Measurements from ENCODE around the gene UBE2V1. TPM values are rescaled to one million over a fixed set of nuclear protein-coding genes. Genes with fewer than 3 reads are reported as not detected.

Gene UBE2V1
- total RNA-seq, 1 donor, result 105 TPM

DNA sequence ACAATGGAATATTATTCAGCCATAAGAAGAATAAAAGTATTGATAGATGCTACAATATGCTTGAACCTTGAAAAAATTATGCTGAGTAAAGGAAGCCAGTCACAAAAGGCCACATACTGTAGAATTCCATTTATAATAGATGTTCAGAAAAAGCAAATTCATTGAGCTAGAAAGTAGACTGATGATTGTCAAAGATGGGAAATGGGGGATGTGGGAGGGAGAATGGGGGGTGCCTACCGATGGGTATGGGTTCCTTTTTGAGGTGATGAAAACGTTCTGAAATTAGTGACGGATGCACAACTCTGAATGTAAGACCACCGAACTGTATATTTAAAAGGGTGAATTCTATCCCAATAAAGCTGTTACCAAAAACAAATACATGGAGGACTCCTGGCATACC, 18.4 kb downstream of the UBE2V1 start:
- TF ChIP-seq, protein P1, sequence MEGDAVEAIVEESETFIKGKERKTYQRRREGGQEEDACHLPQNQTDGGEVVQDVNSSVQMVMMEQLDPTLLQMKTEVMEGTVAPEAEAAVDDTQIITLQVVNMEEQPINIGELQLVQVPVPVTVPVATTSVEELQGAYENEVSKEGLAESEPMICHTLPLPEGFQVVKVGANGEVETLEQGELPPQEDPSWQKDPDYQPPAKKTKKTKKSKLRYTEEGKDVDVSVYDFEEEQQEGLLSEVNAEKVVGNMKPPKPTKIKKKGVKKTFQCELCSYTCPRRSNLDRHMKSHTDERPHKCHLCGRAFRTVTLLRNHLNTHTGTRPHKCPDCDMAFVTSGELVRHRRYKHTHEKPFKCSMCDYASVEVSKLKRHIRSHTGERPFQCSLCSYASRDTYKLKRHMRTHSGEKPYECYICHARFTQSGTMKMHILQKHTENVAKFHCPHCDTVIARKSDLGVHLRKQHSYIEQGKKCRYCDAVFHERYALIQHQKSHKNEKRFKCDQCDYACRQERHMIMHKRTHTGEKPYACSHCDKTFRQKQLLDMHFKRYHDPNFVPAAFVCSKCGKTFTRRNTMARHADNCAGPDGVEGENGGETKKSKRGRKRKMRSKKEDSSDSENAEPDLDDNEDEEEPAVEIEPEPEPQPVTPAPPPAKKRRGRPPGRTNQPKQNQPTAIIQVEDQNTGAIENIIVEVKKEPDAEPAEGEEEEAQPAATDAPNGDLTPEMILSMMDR (IDR thresholded peaks at IDR 0.05; ENCODE audit: insufficient read depth, low read length), result no peak

DNA sequence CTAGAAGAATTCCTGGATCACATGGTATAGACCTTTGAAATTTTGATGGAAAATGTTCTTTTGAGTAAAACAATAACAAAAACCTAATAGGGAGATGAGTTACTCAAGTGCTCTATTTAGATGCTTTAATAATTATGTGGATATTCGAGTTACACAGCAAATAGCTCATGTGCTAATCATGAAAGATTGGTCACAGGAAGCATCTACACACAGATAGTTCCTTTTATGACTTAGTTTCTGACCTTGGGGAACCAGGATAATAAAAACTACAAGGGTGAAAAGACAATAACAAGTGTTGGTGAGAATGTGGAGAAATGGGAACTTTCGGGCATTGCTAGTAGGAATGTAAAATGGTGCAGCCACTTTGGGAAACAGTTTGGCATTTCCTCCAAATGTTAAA, 19.7 kb downstream of the UBE2V1 start:
- TF ChIP-seq, protein P1 (IDR thresholded peaks at IDR 0.05; ENCODE audit: insufficient read depth, low read length), result no peak
- H3K4me3 ChIP-seq (ENCODE audit: low read depth, low read length), result no peak overlapping the region
- DNase-seq (ENCODE audit: low read depth), result no peak

More for the DNA sequence above, 18.4 kb downstream of the UBE2V1 start:
- no peak for DNase-seq (ENCODE audit: low read depth)
- no peak overlapping the region for H3K4me3 ChIP-seq (ENCODE audit: low read depth, low read length)

- TF ChIP-seq, protein P1 (IDR thresholded peaks at IDR 0.05; ENCODE audit: insufficient read depth, low read length), result no peak
These were observed 20.5 kb downstream of the UBE2V1 start for GRCh38 chr20:50092436-50092835.

DNA sequence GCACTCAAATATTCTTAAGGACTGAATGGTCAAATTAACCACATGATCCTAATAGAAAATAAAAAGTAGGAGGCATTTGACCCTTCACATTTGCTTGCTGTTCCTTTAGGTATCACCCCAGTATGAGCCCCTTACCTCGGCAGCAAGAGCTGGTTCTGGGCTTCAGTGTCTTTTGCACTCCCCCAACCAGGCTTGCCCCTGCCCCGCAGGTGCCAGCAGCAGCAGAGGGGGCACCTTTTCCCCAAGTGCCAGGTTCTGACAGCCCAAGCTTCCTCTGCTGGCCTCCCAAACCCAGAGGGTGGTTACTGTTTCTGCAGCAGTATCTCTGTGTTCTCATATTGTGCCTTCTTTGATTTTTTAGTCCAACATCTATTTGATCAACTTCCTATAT, 23.2 kb downstream of the UBE2V1 start:
- DNase-seq (ENCODE audit: low read depth), result no peak
- TF ChIP-seq, protein P1 (IDR thresholded peaks at IDR 0.05; ENCODE audit: insufficient read depth, low read length), result no peak
- no peak overlapping the region for H3K4me3 ChIP-seq (ENCODE audit: low read depth, low read length)

More at GRCh38 chr20:50092436-50092835, 20.5 kb downstream of the UBE2V1 start:
- H3K4me3 ChIP-seq (ENCODE audit: low read depth, low read length), result no peak overlapping the region
- DNase-seq (ENCODE audit: low read depth), result peak; percentile 67

- TF ChIP-seq, protein P1 (IDR thresholded peaks at IDR 0.05; ENCODE audit: insufficient read depth, low read length), result no peak
- H3K4me3 ChIP-seq (ENCODE audit: low read depth, low read length), result no peak overlapping the region
- no peak for DNase-seq (ENCODE audit: low read depth)
These were observed 23.7 kb downstream of the UBE2V1 start for GRCh38 chr20:50089140-50089786.

DNA sequence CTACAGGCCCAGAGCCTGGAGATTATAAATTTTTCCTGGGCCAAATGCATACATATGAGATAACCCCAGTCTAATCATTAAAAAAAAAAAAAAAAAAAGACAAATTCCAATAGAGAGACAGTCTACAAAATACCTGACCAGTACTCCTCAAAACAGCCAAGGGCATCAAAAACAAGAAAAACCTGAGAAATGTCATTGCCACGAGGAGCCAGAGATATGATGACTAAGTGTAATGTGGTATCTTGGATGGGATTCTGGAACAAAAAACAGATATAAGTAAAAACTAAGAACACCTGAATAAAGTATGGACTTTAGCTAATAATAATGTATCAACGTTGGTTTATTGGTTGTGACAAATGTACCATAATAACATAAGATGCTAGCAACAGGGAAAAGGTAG, 24.9 kb downstream of the UBE2V1 start:
- no peak for DNase-seq (ENCODE audit: low read depth)
- H3K4me3 ChIP-seq (ENCODE audit: low read depth, low read length), result no peak overlapping the region
- TF ChIP-seq, protein P1 (IDR thresholded peaks at IDR 0.05; ENCODE audit: insufficient read depth, low read length), result no peak

Data from fibroblast of the aortic adventitia (primary cell).